GM19035 (cell line): ENCODE data around the gene LEP.
A peak's percentile ranks its signal among the peaks of the same experiment; 100 is the strongest.
"Not testable (repeated sequence)": the region's sequence is repeated elsewhere in the genome, so short reads cannot be mapped to it uniquely, and the experiment has no call there.

Source experiments
- ATAC-seq: cut with Tn5 transposase; IDR thresholded peaks from one replicate; pipeline ENCODE4 v1.9.1; 2021; ENCODE audit not compliant: unreplicated experiment

The LEP gene

DNA sequence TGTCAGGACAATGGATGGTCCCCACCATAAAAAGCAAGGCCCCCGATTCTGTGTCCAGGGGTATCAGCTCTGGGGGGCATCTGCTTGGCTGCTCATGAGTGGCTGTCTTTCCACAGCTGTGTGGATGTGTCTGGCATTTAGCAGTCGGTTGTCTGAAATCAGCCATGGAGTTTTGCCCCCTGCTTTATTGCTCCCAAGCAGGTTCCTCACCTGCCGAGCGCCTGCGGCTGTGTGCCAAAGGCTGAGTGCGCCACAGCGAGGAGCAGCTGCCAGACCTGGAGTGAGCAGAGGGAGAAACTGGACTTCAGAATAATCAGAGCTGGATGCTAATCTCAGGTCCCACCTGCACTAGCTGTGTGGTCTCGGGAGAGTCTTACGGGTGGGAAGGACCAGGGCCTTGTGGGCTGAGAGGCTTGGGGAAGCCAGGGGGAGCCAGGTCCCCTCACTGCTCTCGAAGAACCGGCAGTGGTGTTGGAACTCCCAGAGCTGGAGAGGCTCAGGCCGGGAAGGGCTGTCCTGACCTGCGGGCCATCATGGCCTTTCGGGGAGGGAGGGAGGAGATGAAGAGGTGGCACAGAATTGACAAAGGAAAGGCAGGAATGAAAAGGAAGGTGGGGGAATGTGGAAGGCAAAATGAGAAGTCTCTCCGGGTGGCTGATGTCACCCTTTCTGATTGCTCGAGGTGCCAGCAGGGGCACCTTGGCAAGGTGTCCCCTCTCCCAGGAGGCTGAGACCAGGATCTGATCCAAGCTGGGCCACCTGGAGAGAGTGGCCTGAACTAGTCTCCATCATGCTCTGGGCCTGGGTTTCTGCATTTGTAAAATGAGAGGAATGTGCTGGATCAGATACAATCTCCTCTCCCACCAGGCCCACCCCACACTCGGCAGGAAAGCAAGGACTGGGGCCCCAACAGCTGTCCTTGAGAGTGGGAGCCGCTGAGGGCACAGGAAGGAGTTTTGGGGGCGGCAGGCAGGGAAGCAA is 30.2 kb upstream of the LEP start:
- no peak for ATAC-seq

DNA sequence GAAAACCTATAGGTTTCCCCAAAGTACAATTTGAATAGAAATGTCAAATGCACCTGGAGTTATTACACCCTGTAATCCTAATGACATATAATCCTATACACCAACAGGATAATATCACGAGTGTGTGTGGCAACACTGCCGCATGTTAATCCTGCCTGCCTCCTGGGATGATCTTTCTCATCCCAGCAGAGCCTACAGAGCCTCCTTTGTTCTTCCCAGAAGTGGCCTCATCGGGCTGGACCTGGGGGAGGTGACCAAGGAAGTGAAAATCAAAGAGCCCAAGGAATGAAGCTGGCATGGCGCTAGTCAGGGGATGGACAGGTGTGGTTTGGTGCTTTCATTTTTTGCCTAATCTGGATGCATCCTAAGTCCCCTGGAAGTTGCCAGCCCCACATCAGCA is 29.5 kb upstream of the LEP start:
- ATAC-seq: no peak

DNA sequence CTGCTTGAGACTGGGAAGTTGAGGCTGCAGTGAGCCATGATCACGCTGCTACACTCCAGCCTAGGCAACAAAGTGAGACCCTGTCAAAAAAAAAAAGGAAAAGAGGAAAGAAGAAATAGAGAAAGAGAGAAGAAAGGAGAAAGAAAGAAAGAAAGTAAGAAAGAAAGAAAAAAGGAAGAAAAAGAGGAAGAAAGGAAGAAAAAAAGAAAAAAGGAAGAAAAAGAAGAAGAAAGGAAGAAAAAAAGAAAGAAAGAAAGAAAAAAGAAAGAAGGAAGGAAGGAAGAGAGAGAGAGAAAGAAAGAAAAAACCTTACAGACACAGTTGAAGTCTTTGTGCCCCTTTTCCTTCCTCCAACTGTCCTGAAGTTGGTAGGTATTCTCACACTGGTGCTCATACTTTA is 26.6 kb upstream of the LEP start:
- no peak for ATAC-seq

DNA sequence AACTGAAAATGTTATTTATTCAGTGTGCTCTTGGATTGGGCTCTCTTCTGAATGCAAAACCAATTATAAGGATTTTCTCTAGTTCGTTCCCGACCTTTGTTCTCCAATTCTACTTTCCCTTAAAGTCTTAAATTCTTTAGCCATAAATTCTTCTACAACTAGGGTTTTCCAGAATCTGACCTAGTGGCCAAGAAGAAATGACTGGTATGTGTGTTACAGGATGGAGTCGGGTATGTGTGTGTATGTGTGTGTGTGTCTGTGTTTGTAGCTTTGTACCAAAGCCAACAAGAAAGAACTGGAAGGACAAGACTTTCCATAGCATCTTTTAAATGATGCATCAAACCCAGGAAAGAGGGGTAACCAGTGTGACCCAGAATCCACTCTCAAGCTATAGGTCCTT is 25.8 kb upstream of the LEP start:
- ATAC-seq: no peak

DNA sequence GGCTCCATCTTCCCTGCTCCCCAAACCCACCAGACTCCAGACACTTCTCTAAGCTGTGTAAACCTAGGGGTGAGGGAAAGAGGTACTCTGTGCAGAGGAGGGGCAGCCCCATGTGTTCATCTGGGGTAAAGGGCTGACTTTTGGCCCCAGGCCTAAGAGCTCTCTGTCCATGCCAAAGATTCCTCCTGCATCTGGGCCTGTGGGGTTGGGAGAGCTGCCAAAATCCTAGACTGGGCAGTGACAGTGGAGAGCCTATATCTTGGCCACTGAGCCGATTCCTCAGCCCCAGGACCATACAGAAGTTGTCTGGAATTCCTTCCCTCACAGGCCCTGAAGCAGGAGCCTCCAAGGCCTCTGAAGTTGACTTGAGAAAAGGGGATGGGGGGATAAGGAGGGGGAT is 25.3 kb upstream of the LEP start:
- no peak for ATAC-seq

DNA sequence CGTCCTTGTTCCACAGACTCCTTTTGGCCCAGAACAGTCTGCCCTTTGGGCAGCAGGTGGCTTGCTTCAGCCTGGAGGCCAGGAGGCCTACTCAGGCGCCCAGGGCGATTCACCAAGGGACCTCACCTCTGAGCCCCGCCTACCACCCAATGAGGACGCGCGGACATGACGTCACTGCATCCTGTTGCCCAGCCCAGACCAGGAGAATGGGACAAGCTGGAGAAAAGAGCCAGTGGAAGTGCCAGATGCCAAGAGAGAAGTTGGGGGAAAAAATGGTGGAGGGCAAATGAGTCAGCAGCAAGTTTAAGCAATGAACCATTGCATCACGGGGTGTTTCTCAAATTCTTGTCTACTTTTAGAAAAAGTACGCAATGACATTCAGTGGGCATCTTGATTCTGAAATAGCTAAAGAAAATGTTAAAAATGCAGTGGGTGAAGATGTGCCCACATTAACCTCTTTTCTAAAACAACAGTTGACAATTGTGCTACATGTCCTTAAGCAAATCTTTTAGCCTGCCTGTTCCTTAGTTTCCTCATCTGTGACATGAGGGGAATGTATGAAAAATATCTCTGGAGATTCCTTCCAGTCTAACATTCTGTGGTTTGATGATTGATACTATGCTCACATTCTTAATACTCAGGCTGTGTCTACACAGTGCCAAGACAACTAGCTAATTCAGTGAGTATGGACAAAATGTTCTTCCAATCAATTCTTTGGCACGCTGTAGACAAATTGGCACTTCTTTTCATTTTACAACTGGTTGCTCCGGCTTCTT is 23.9 kb upstream of the LEP start:
- ATAC-seq: no peak

DNA sequence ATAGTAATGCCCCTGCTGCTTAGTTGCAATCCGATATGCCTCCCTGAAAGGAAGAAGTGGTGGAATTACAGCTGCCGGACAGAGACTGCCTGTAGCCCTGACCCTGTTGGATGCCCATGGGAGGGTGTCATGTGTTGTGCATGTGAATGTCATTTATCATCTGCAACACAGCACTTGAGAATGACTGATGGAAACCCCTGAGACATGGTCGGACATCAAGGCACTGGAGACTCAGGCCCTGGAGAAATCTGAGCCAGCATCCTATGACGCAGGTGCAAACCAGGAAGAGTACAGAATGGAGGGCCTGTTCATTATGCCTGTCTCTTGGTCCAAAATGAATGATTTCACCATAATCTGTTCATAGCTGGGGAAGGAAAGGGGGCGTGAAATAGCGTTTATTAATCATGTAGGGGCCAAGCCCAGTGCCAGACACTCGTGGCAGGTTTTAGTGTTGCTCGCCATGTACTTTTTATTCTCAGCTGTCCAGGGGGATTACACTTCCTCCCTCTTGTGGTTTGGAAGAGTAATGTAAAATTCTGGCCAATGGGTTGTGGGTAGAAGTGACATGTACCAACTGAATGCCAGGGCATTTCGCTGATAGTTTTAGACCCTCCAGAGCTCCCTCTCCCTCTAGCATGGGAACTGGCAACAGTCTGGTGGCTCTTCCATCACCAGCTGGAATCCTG is 23.0 kb upstream of the LEP start:
- ATAC-seq: no peak

DNA sequence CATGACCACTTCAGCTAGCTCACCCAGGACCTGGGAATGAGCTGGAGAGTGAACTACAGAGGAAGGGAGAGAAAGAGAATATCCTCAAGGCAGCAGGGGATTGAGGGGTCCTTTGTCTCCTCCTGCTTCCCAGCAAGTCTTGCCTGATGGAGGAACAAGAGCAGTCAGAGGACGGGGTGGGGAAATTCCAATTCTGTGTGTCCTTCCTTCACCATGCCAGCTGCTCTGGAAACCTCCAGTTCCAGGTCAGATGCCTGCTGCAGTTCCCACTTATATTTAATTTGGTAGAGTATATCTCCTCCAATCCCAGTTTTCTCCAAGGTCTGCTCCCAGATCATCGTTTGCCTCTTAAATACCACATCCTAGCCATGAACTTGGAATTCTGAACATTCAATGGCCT is 21.4 kb upstream of the LEP start:
- ATAC-seq: no peak

DNA sequence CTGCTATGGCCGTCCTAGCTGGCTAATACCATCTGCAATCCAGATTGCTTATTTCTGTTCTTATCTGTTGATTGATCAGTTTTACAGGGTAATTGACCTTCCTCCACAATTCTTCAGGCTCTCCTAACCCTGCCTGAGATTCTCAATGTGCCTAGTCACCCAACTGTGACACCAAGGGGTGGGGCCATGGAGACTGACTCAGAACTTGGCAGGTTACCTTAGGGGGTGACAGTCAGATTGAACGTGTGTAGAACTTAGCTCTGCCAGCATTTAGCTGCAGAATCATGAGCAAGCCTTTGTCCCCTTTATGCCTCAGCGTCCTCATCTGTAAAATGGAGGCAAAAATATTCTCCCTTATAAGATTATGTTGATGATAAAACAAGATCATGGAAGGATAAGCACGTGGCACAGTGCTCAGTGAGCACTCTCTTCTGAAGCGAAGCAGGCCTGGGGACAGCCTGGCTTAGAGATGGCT is 19.1 kb upstream of the LEP start:
- no peak for ATAC-seq

DNA sequence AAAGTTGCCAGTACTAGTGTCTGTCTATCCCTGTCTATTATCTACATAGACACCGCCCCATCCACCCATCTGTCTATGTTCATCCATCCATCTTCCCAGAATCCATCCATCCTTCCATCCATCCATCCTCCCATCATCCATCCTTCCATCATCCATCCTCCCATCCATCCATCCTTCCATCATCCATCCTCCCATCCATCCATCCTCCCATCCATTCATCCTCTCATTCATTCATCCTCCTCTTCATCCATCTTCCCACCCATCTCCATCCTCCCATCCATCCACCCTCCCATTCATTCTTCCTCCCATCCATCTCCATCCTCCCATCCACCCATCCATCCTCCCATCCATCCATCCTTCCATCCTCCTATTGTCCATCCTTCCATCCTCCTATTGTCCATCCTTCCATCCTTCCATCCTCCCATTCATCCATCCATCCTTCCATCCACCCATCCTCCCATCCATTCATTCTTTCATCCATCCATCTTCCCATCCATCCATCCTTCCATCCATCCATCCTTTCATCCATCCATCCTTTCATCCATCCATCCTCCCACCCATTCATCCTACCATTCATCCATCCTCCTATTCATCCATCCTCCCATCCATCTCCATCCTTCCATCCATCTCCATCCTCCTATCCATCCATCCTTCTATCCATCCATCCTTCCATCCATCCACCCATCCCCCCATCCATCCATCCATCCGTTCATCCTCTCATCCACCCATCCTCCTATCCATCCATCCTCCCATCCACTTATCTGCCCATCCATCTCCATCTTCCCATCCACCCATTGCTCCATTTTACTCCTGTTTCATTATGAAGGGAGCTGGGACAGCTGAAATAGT is 14.7 kb upstream of the LEP start:
- no peak for ATAC-seq

DNA sequence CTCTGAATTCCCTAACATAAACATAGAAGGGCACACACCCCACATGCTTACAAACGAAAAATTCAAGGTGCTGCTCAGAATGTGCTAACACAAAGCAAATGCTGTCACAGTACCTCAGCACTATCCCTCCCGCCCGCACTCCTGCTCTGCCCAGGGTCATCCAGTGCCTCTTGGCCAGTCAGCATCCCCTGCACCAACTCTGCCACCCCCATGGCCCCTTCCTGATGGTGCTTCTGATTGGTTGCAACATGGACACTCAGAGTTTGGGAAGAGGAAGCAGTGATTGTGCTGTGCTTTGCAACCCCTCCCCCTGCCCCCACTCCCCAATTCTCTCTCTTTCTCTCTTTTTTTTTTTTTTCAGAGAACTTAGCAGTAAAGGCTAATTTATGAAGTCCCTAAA is 13.8 kb upstream of the LEP start:
- ATAC-seq: no peak

DNA sequence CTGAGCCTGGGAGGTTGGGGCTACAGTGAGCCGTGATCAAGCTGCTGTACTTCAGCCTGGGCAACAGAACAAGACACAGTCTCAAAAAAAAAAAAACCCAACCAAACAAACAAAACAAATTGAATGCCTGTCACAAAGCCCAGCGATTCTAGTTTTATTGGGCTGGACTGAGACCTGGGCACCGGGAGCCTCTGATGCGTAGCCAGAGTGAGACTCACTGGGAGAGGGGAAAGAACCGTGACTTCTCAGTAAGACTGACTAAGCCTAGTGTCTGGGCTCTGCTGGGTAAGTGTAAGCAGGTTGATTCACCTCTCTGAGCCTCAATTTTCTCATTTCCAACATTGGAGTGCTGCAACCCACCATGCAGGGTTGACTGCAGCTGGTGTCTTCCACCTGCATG is 10.1 kb upstream of the LEP start:
- ATAC-seq: no peak

DNA sequence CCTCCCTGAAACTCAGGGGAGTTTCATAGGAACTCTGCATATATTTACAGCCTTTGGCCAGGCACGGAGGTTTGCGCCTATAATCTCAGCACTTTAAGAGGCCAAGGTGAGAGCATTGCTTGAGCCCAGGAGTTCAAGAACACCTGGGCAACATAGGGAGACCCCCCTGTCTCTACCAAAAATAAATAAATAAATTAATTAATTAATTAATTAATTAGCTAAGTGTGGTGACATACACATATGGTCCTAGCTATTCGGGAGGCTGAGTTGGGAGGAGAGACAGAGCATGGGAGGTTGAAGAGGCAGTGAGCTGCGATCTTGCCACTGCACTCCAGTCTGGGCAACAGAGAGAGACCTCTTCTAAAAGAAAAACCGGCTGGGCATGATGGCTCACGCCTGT is 9.4 kb upstream of the LEP start:
- no peak for ATAC-seq

DNA sequence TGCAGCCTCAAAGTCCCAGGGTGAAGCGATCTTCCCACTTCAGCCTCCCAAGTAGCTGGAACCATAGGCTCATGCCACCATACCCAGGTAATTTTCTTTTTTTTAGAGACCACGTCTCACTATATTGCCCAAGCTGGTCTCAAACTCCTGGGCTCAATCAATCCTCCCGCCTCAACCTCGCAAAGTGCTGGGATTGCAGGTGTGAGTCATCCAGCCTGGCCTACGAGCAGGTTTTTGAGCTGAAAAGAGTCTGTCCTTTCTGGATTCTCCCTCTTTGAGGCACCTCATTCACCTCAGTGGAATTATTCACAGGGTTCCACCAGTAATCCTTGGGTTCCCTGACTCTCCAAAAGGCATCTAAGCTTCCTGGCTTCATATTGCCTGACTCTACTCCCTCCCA is 7.6 kb upstream of the LEP start:
- ATAC-seq: no peak

DNA sequence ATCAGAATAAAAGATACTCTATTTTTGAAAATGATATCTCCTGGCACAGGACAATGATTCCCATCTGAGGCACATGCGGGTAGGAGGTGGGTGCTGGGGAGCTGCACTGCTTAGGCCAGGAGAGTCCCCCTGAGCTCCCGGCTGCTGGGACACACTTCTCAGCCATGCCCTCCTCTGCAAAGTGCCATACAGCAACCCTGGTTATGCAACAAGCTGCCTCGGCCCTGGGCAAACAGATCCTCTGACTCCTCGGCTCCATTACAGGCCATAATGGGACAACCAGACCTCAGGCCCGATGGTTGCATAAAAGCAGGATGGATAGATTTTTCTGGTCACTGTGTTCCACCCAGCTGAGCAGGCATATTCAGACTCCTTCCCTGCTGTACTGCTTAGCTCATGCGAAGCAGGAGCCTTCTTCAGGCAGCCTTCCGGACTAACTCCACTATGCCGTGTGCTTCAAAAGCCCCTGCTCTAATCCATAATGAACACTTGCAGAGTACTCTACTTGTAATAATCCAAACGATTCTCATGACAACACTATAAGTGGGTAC is 6.5 kb upstream of the LEP start:
- ATAC-seq: no peak

DNA sequence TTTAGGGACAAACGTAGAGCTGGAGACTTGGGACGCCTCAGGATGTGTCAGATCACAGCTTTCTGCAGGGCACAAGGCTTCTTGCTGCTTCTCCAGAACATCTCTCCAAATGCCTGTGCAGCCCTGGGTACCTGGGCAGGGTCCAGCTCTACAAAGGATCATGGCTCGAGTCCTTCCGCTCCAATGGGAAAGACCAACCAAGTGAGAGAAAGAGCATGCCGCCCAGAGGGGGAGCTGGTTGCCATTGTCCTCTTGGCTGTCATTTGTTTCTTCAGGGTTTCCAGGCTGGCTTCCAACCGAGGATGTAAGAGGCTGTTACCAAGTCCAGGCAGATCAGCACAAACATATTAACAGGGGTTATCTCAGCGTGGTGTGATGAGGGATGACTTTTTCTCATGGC is 5.6 kb upstream of the LEP start:
- ATAC-seq: no peak

DNA sequence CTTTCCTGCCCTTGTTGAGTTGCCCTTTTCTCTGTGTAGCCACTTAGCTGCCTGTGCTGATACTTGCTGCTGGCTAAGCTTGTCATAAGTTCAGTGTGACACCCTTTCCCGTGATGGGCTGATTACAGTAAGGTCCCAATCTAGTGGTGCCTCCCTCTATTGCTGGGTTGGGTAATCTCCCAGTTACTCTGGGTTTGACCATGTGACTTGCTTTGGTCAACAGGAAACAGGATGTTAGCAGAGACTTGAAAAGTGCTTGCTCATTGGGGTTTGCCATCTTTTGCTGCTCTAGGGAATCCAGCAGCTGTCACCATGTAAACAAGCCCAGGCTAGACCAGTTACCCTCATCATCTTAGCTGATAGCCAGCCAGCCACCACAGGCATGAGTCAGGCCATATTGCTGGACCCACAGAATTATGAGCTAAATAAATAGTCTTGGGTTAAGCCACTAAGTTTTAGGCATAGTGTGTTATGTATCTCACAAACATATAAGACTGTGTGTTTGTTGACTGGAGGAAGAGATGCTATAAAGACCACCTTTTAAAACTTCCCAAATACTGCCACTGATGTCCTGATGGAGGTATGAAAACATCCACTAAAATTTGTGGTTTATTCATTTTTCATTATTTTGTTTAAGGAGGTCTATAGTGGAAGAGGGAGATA is 4.0 kb upstream of the LEP start:
- ATAC-seq: peak; percentile 63

DNA sequence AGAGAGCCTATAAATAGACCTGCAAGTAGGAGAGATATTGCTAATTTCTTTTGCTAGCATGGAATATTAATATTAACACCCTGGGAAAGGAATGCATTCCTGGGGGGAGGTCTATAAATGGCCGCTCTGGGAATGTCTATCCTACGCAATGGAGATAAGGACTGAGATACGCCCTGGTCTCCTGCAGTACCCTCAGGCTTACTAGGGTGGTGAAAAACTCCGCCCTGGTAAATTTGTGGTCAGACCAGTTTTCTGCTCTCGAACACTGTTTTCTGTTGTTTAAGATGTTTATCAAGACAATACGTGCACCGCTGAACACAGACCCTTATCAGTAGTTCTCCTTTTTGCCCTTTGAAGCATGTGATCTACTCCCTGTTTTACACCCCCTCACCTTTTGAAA is 1.9 kb upstream of the LEP start:
- ATAC-seq: not testable (repeated sequence)

DNA sequence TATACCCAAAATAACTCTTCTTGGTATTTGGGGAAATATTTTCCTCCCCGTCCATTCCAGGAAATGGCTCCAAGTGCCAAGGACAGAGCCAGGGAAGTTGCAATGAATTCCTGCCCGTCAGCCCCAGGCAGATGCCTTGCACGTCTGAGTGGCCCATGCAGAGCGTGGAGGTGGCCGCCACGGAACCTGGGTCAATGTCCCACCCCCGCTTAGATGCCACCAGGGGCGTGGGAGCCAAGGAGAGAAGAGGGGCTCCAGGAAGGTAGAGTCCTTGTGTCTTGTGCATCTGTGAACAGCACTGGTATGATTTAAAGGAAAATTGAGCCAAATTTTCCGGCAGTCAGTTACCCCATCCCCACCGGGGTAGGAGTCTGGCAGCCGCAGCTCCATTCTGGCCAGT is 1.6 kb downstream of the LEP start:
- no peak for ATAC-seq

DNA sequence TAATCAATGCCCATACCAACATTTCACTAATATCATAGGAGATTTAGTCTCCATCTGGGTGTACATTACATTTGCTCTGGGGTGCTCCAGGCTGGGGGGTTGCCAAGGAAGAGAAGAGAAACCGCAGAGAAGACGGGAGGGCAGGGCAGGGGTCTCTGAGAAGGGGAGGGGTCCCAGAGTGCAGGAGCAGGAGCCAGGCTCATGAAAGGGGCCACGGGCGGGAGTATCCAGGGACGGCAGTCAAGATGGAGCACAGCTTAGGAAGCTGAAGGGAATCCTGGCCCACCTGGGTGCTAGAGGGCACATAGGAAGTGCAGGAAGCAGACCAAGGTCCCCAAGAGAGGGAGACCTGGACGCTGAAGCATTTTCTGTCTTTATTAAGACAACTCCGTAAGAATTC is 2.2 kb downstream of the LEP start:
- ATAC-seq: no peak
